ENCODE measurements around the gene KBTBD6. TPM values are rescaled to one million over a fixed set of nuclear protein-coding genes. Genes with fewer than 3 reads are reported as not detected.
"Not testable (repeated sequence)": the region's sequence is repeated elsewhere in the genome, so short reads cannot be mapped to it uniquely, and the experiment has no call there.

The KBTBD6 gene
- total RNA-seq, 6 experiments from 2014 or later: 10.8 to 13.0 (median 11.4) TPM

GRCh38 chr13:41107104-41107571, 25.5 kb downstream of the KBTBD6 start:
- no peak overlapping the region for H3K4me3 Mint-ChIP-seq
- TF ChIP-seq CTCF (IDR thresholded peaks at IDR 0.05): no peak
- H3K36me3 Mint-ChIP-seq (ENCODE audit: low read depth): no peaks in the 10 kb centered on the region
- H3K27me3 Mint-ChIP-seq (ENCODE audit: insufficient read depth): peaks cover 3% of the 10 kb centered on the region; the same call in 1 of the 2 replicates
- DNase-seq: no peak
- no peaks in the 10 kb centered on the region for H3K9me3 Mint-ChIP-seq
- no peak overlapping the region for H3K27ac Mint-ChIP-seq
- no peaks in the 10 kb centered on the region; the same call in 1 of the 2 replicates for H3K4me1 Mint-ChIP-seq (ENCODE audit: low read depth)

- no peak for DNase-seq
- no peak overlapping the region for H3K4me3 Mint-ChIP-seq
These were observed 32.6 kb downstream of the KBTBD6 start for GRCh38 chr13:41099986-41100385.

GRCh38 chr13:41098761-41099160, 33.8 kb downstream of the KBTBD6 start:
- no peaks in the 10 kb centered on the region for H3K9me3 Mint-ChIP-seq
- no peaks in the 10 kb centered on the region for H3K36me3 Mint-ChIP-seq (ENCODE audit: low read depth)
- peaks cover 2% of the 10 kb centered on the region; the same call in 1 of the 2 replicates for H3K27me3 Mint-ChIP-seq (ENCODE audit: insufficient read depth)
- H3K27ac Mint-ChIP-seq: no peak overlapping the region
- H3K4me3 Mint-ChIP-seq: no peak overlapping the region
- no peak for DNase-seq
- TF ChIP-seq CTCF (IDR thresholded peaks at IDR 0.05): no peak
- no peaks in the 10 kb centered on the region for H3K4me1 Mint-ChIP-seq (ENCODE audit: low read depth)

More at GRCh38 chr13:41099986-41100385, 32.6 kb downstream of the KBTBD6 start:
- Mint-ChIP-seq H3K9me3 (no peaks in the 10 kb centered on the region), H3K27ac (no peak overlapping the region), H3K36me3 (ENCODE audit: low read depth) (no peaks in the 10 kb centered on the region), H3K27me3 (ENCODE audit: insufficient read depth) (peaks cover 2% of the 10 kb centered on the region; the same call in 1 of the 2 replicates), H3K4me1 (ENCODE audit: low read depth) (no peaks in the 10 kb centered on the region)
- no peak for TF ChIP-seq CTCF (IDR thresholded peaks at IDR 0.05)

GRCh38 chr13:41095681-41096080, 36.9 kb downstream of the KBTBD6 start:
- H3K36me3 Mint-ChIP-seq (ENCODE audit: low read depth); H3K27ac Mint-ChIP-seq; DNase-seq; H3K4me1 Mint-ChIP-seq (ENCODE audit: low read depth); H3K9me3 Mint-ChIP-seq; H3K4me3 Mint-ChIP-seq; H3K27me3 Mint-ChIP-seq (ENCODE audit: insufficient read depth): not testable (repeated sequence)

- no peak for DNase-seq
- Mint-ChIP-seq H3K9me3 (no peaks in the 10 kb centered on the region), H3K4me3 (no peak overlapping the region), H3K27ac (no peak overlapping the region; the same call in 1 of the 2 replicates), H3K27me3 (ENCODE audit: insufficient read depth) (no peaks in the 10 kb centered on the region; the same call in 1 of the 2 replicates), H3K36me3 (ENCODE audit: low read depth) (peaks cover 11% of the 10 kb centered on the region), H3K4me1 (ENCODE audit: low read depth) (no peaks in the 10 kb centered on the region)
- TF ChIP-seq CTCF (IDR thresholded peaks at IDR 0.05): no peak
These were observed 46.5 kb downstream of the KBTBD6 start for GRCh38 chr13:41085961-41086585.

- DNase-seq: no peak
- Mint-ChIP-seq H3K27ac (no peak overlapping the region), H3K27me3 (ENCODE audit: insufficient read depth) (no peaks in the 10 kb centered on the region; the same call in 1 of the 2 replicates), H3K4me1 (ENCODE audit: low read depth) (no peaks in the 10 kb centered on the region), H3K9me3 (no peaks in the 10 kb centered on the region), H3K4me3 (no peak overlapping the region), H3K36me3 (ENCODE audit: low read depth) (peaks cover 64% of the 10 kb centered on the region)
- no peak for TF ChIP-seq CTCF (IDR thresholded peaks at IDR 0.05)
These were observed 52.9 kb downstream of the KBTBD6 start for GRCh38 chr13:41079725-41080124.
